B cell (primary cell): Measurements from ENCODE around the gene FAM43A. TPM values are rescaled to one million over a fixed set of nuclear protein-coding genes. Genes with fewer than 3 reads are reported as not detected.

Experiments used
- ATAC-seq: fragments of 200-7000 bp; cut with Tn5 transposase; one replicate; pipeline ENCODE4 v1.10.0; 2021; ENCODE audit warnings: low read depth, mild to moderate bottlenecking, moderate number of reproducible peaks, moderate library complexity
- CTCF ChIA-PET: fragments of 350-600 bp; sonication (Branson Sonifier 250); formaldehyde crosslinking; loops from one replicate; lab custom pipeline; 2021; ENCODE audit warnings: antibody characterized with exemption, inconsistent platforms; lab: Charles Lee
- POLR2A ChIA-PET: fragments of 350-600 bp; sonication (Branson Sonifier 250); formaldehyde crosslinking; loops from one replicate; lab custom pipeline; 2021; ENCODE audit warnings: antibody characterized with exemption; lab: Charles Lee
- DNase-seq: peaks from one replicate; pipeline ENCODE4 v3.0.0; 2013
- H2AFZ ChIP-seq: 2 replicates; pipeline ENCODE4 v1.6.1; 2012; ENCODE audit warnings: mild to moderate bottlenecking, low read depth, low read length; ENCODE audit not compliant: insufficient read depth, poor library complexity, severe bottlenecking
- H3K27ac ChIP-seq, 2 donors: 1 replicate in 1 of 2; 2 replicates in 1 of 2; pipeline ENCODE4 v1.5.1; 2012 to 2013; ENCODE audit warnings: low read length in 2 of 2, mild to moderate bottlenecking in 2 of 2, moderate library complexity in 1 of 2
- H3K27me3 ChIP-seq, 4 experiments: fragments of 200-600 bp in 1 of 4; sonication (generic) in 1 of 4; replicated peaks in 1 of 4; 1 replicate in 2 of 4; 2 replicates in 2 of 4; pipeline versions ENCODE4 v1.6.1 to v1.7.0; 2013 to 2016; ENCODE audit warnings: low read length in 3 of 4, mild to moderate bottlenecking in 2 of 4, mixed read lengths in 1 of 4, moderate library complexity in 1 of 4; ENCODE audit not compliant: insufficient read depth in 4 of 4, control insufficient read depth in 3 of 4; ENCODE audit errors: control extremely low read depth in 1 of 4
- H3K36me3 ChIP-seq, 2 experiments: replicated peaks in 1 of 2; 1 replicate in 1 of 2; 2 replicates in 1 of 2; pipeline versions ENCODE4 v1.6.1 to v1.7.1; 2013; ENCODE audit warnings: low read length in 1 of 2; ENCODE audit not compliant: insufficient read depth in 2 of 2, control insufficient read depth in 1 of 2; ENCODE audit errors: control extremely low read depth in 1 of 2, extremely low read depth in 1 of 2
- H3K4me1 ChIP-seq, 2 donors: fragments of 200-600 bp in 1 of 2; sonication (generic) in 1 of 2; 1 replicate in 1 of 2; 2 replicates in 1 of 2; pipeline versions ENCODE4 v1.5.1 to v1.6.1; 2013 to 2017; ENCODE audit warnings: low read length in 2 of 2; ENCODE audit not compliant: control insufficient read depth in 2 of 2, insufficient read depth in 2 of 2
- H3K4me2 ChIP-seq: replicated peaks from 2 replicates; pipeline ENCODE3; 2012; ENCODE audit warnings: mild to moderate bottlenecking, low read depth, low read length; ENCODE audit not compliant: poor library complexity, severe bottlenecking
- H3K4me3 ChIP-seq, 5 experiments: fragments of 200-600 bp in 1 of 5; sonication (generic) in 1 of 5; 1 replicate in 3 of 5; 2 replicates in 2 of 5; pipeline versions ENCODE4 v1.5.1 to v1.7.0; 2011 to 2016; ENCODE audit warnings: low read length in 4 of 5, mild to moderate bottlenecking in 4 of 5, low read depth in 2 of 5, control low read depth in 1 of 5, moderate library complexity in 1 of 5; ENCODE audit not compliant: insufficient read depth in 1 of 5; ENCODE audit errors: control extremely low read depth in 1 of 5, extremely low read depth in 1 of 5
- H3K79me2 ChIP-seq: fragments of 200-600 bp; sonication (generic); one replicate; pipeline ENCODE4 v1.6.0; 2016; ENCODE audit warnings: low read length; ENCODE audit not compliant: control insufficient read depth, insufficient read depth
- H3K9ac ChIP-seq: fragments of 200-600 bp; sonication (generic); 2 replicates; pipeline ENCODE4 v1.6.1; 2017; ENCODE audit warnings: mild to moderate bottlenecking, low read length, moderate library complexity
- H3K9me3 ChIP-seq, 3 donors: one replicate each; pipeline versions ENCODE4 v1.6.1 to v1.7.1; 2013; ENCODE audit warnings: low read length in 2 of 3; ENCODE audit not compliant: control insufficient read depth in 2 of 3, insufficient read depth in 1 of 3; ENCODE audit errors: control extremely low read depth in 1 of 3
- H4K20me1 ChIP-seq: 2 replicates; pipeline ENCODE4 v1.6.0; 2012; ENCODE audit warnings: mild to moderate bottlenecking, low read length; ENCODE audit not compliant: insufficient read depth, control insufficient read depth, poor library complexity, severe bottlenecking
- H3K27ac Mint-ChIP-seq: one replicate; pipeline ENCODE4 v1.8.0; 2021; ENCODE audit warnings: mixed read lengths
- H3K27me3 Mint-ChIP-seq: one replicate; pipeline ENCODE4 v1.8.0; 2021; ENCODE audit warnings: mixed read lengths
- H3K4me1 Mint-ChIP-seq: one replicate; pipeline ENCODE4 v1.8.0; 2021; ENCODE audit warnings: mixed read lengths
- H3K4me3 Mint-ChIP-seq: one replicate; pipeline ENCODE4 v1.8.0; 2021; ENCODE audit warnings: mixed read lengths
- H3K9me3 Mint-ChIP-seq: one replicate; pipeline ENCODE4 v1.8.0; 2022; ENCODE audit warnings: mixed read lengths; ENCODE audit not compliant: insufficient read depth
- EZH2 ChIP-seq: IDR thresholded peaks from 2 replicates; pipeline ENCODE4 v1.6.1; 2012; ENCODE audit warnings: borderline replicate concordance, low read depth, mild to moderate bottlenecking, moderate library complexity, low read length; ENCODE audit not compliant: insufficient read depth, poor library complexity, severe bottlenecking
- WGBS: methylation state at CpG from one replicate; pipeline ENCODE4 v1.1.5; 2013; ENCODE audit warnings: missing lambda C conversion rate; ENCODE audit not compliant: insufficient coverage; 5-methylcytosine and 5-hydroxymethylcytosine counted together
- intact Hi-C: fragments of 100-400 bp; cut with micrococcal nuclease; formaldehyde crosslinking; loops from one replicate; pipeline ENCODE4 v1.10.0; 2022
- polyA plus RNA-seq: library from polyadenylated mRNA; depleted of rRNA; stranded (reverse); fragments of >200 nt; gene quantifications from 2 replicates; pipeline ENCODE4 v1.2.3, GENCODE V29; 2012
- total RNA-seq, 2 donors: library from RNA; stranded (reverse); fragments of 120-200 nt in 1 of 2; gene quantifications; 1 replicate in 1 of 2; 2 replicates in 1 of 2; pipeline versions ENCODE4 v1.2.3 to v1.2.4, GENCODE V29; 2013 to 2022
- TF ChIP-seq, protein P1 (sequence below): fragments of 200-600 bp; IDR thresholded peaks from one replicate; pipeline ENCODE4 v1.8.0; 2022; ENCODE audit warnings: antibody characterized with exemption, mild to moderate bottlenecking

Gene FAM43A
- total and polyA plus RNA-seq, 2 donors (not counting 1 experiment from before 2014, with no cell fraction given): 17.1 to 78.6 TPM

DNA sequence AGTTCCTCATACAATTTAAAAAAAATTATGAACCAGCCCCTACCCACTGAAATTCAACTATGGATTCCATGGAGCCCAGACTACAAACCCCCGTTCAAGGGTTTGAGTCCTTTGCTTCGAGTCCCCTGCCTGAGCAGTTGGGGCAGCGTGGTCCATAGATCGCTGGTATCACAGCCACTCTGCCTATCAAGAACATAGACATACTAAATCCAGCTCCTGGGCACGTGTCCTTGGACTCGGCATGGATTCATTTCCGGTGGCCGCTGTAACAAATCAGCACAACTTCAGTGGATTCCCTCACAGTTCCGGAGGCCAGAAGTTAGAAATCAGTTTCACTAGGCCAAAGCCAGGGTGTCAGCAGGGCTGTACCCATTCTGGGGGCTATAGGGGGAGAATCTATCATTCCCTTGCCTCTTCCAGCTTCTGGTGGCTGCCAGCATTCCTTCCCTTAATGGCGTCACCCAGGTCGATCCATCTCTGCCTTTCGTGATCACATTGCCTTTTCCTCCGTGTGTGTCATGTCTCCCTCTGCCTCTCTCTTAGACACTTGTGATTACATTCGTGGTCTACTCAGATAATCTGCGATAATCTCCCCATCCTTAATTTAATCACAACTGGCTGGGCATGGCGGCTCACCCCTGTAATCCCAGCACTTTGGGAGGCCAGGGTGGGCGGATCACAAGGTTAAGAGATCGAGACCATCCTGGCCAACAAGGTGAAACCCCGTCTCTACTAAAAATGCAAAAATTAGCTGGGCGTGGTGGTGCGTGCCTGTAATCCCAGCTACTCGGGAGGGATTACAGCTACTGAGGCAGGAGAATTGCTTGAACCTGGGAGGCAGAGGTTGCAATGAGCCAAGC lies 47.9 kb upstream of the FAM43A start:
- CTCF ChIA-PET: no interaction called here
- POLR2A ChIA-PET: interaction anchor here (0.5 kb wide), 1 partner anchor 869 kb away, joined by 3 read pairs; no protein-coding TSS in a partner anchor
- WGBS: 95% methylated on average over 21 of the region's 22 CpGs

More for the DNA sequence above, 47.9 kb upstream of the FAM43A start:
- Histone ChIP-seq H3K4me2 (no peak overlapping the region), H3K9me3 (no peaks in the 10 kb centered on the region), H3K79me2 (no peaks in the 10 kb centered on the region), H3K27me3 (no peaks in the 10 kb centered on the region), H3K4me1 (peaks cover 1 to 2% of the 10 kb centered on the region in 2 donors), H3K9ac (no peak overlapping the region), H3K4me3 (no peak overlapping the region), H3K27ac (no peak overlapping the region), H4K20me1 (no peaks in the 10 kb centered on the region), H3K36me3 (peaks cover 6 to 23% of the 10 kb centered on the region in 2 experiments), H2AFZ (no peak overlapping the region)
- TF ChIP-seq, protein P1, sequence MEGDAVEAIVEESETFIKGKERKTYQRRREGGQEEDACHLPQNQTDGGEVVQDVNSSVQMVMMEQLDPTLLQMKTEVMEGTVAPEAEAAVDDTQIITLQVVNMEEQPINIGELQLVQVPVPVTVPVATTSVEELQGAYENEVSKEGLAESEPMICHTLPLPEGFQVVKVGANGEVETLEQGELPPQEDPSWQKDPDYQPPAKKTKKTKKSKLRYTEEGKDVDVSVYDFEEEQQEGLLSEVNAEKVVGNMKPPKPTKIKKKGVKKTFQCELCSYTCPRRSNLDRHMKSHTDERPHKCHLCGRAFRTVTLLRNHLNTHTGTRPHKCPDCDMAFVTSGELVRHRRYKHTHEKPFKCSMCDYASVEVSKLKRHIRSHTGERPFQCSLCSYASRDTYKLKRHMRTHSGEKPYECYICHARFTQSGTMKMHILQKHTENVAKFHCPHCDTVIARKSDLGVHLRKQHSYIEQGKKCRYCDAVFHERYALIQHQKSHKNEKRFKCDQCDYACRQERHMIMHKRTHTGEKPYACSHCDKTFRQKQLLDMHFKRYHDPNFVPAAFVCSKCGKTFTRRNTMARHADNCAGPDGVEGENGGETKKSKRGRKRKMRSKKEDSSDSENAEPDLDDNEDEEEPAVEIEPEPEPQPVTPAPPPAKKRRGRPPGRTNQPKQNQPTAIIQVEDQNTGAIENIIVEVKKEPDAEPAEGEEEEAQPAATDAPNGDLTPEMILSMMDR: no peak
- TF ChIP-seq EZH2: no peak
- Mint-ChIP-seq H3K4me3 (no peak overlapping the region), H3K27me3 (no peaks in the 10 kb centered on the region), H3K9me3 (no peaks in the 10 kb centered on the region), H3K27ac (no peak overlapping the region), H3K4me1 (peaks cover 6% of the 10 kb centered on the region)
- ATAC-seq: no peak
- DNase-seq: no peak
- intact Hi-C loops: no loop called here
